ENCODE measurements around the gene PSMA6. TPM values are rescaled to one million over a fixed set of nuclear protein-coding genes. Genes with fewer than 3 reads are reported as not detected.

Gene PSMA6
- total and polyA plus RNA-seq, 2 of the 8 experiments (the other 6 are each of a cell fraction or from before 2014, with no cell fraction given), result 180 to 238 TPM

DNA sequence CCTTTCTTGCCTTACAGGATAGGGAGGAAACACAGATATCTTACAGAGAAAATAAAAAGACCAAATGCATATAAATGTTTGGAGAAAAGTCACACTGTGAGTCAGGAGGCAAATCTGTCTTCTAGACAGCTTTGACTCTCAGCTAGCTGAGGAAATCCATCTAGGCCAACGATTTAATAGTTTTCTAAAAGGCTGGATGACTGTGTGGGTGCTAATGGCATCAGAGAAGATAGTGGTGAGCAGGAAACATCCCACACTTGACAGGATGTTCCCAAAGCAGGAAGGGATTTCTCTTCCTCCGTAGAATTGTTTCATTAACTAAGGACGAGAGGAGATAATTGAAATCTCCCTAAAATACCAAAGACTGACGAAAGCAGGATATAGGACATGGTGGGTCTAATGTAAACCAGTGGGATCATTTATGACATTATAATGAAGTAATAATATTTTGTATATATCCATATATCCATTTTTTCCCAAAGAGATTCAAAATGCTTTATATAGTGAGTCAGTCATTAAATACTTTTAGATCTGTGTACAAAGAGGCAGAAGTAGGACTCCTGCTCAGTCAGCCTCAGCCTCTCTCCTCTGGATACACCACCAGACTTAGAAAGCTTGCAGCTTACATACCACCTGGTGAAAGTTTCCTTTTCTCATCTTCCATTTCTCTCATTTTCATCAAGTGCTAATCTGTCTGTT is 44.3 kb upstream of the PSMA6 start:
- 79% methylated on average over 4 of the region's 4 CpGs; no CpG with 5 or more reads in 1 of the 2 experiments for WGBS, 2 experiments (ENCODE audit: extremely low coverage in 1 of 2, insufficient coverage in 1 of 2, insufficient read length in 1 of 2, insufficient replicate concordance in 2 of 2, low coverage in 1 of 2, low lambda C conversion rate in 2 of 2, missing lambda C conversion rate in 1 of 2)
- Histone ChIP-seq H2BK12ac (ENCODE audit: low read depth, low read length) (no peak overlapping the region), H3K23ac (ENCODE audit: insufficient read length) (no peak overlapping the region), H4K8ac (ENCODE audit: extremely low read depth, insufficient read depth, low read length) (no peak overlapping the region), H4K5ac (ENCODE audit: insufficient read length, low read depth, low read length) (no peak overlapping the region), H4K91ac (replicated peaks; ENCODE audit: insufficient read length, low read length) (no peak overlapping the region), H2AK5ac (ENCODE audit: low read depth, low read length) (no peak overlapping the region), H3K9me3 (ENCODE audit: insufficient read depth in 2 of 2, low read depth in 1 of 2, low read length in 1 of 2) (no peaks in the 10 kb centered on the region), H3K4me2 (ENCODE audit: insufficient read depth in 1 of 2, low read depth in 2 of 2, low read length in 2 of 2) (no peak overlapping the region), H3K79me1 (ENCODE audit: low read depth, low read length) (no peaks in the 10 kb centered on the region), H3K14ac (ENCODE audit: insufficient read length) (no peak overlapping the region), H3K56ac (replicated peaks; ENCODE audit: insufficient read length, low read depth, low read length) (no peak overlapping the region), H3K4me3 (ENCODE audit: extremely low read depth in 1 of 4, insufficient read depth in 2 of 4, low read depth in 3 of 4, low read length in 4 of 4) (no peak overlapping the region), H3K18ac (ENCODE audit: extremely low read depth, low read length) (no peak overlapping the region), H3K36me3 (ENCODE audit: control insufficient read depth in 2 of 4, insufficient read depth in 4 of 4, low read length in 3 of 4) (no peaks in the 10 kb centered on the region), H3K9ac (replicated peaks in 1 of 4; ENCODE audit: extremely low read depth in 1 of 4, low read depth in 3 of 4, low read length in 3 of 4) (no peak overlapping the region), H3K79me2 (ENCODE audit: control insufficient read depth in 1 of 2, insufficient read depth in 2 of 2, low read length in 2 of 2) (no peaks in the 10 kb centered on the region), H4K20me1 (replicated peaks in 1 of 2; ENCODE audit: control insufficient read depth in 1 of 2, insufficient read depth in 2 of 2, low read length in 2 of 2) (no peaks in the 10 kb centered on the region), H3K23me2 (ENCODE audit: low read depth, low read length) (no peaks in the 10 kb centered on the region), H2BK120ac (replicated peaks; ENCODE audit: low read depth, low read length) (no peak overlapping the region), H2BK5ac (ENCODE audit: low read depth, low read length) (no peak overlapping the region), H3K27me3 (replicated peaks in 1 of 4; ENCODE audit: control insufficient read depth in 3 of 4, extremely low read depth in 1 of 4, insufficient read depth in 3 of 4, low read length in 3 of 4) (no peaks in the 10 kb centered on the region), H2AFZ (ENCODE audit: low read length) (no peak overlapping the region), H3K4ac (replicated peaks; ENCODE audit: insufficient read length, low read depth, low read length) (no peak overlapping the region), H3K27ac (ENCODE audit: low read depth, low read length) (no peak overlapping the region), H3K4me1 (replicated peaks in 1 of 4; ENCODE audit: control insufficient read depth in 3 of 4, insufficient read depth in 4 of 4, low read length in 3 of 4) (no peaks in the 10 kb centered on the region), H2BK15ac (ENCODE audit: low read length) (no peak overlapping the region), H2BK20ac (ENCODE audit: low read length) (no peak overlapping the region)
- POLR2A ChIA-PET (ENCODE audit: partially characterized antibody), result no interaction called here
- CTCF ChIA-PET (ENCODE audit: partially characterized antibody), result interaction anchor here (0.8 to 1.7 kb wide), 5 partner anchors 13 to 191 kb away, joined by 3 to 4 read pairs (median 3); no protein-coding TSS in a partner anchor
- no peak for FAIRE-seq
- DNase-seq (ENCODE audit: low read depth in 1 of 2, low spot score in 2 of 2), result no peak
- TF ChIP-seq BRCA1 (IDR thresholded peaks at IDR 0.05; ENCODE audit: low read depth, low read length) (no peak), JUN (IDR thresholded peaks at IDR 0.05; ENCODE audit: low read depth, low read length) (no peak), EZH2 (IDR thresholded peaks at IDR 0.05; ENCODE audit: low read depth, low read length, severe bottlenecking) (no peak), KDM4A (IDR thresholded peaks at IDR 0.05; ENCODE audit: low read depth, low read length, severe bottlenecking) (no peak), CBX5 (IDR thresholded peaks at IDR 0.05; ENCODE audit: low read depth, low read length) (no peak), HDAC6 (IDR thresholded peaks at IDR 0.05; ENCODE audit: low read depth, low read length) (no peak), KDM5A (IDR thresholded peaks at IDR 0.05; ENCODE audit: low read length) (no peak), POLR2A (IDR thresholded peaks at IDR 0.05; ENCODE audit: control extremely low read depth in 1 of 2, low read depth in 2 of 2, low read length in 2 of 2) (no peak), KDM1A (IDR thresholded peaks at IDR 0.05; ENCODE audit: borderline replicate concordance, low read length) (no peak), FOSL1 (IDR thresholded peaks at IDR 0.05; ENCODE audit: insufficient read depth, low read depth, low read length) (no peak), RFX5 (IDR thresholded peaks at IDR 0.05; ENCODE audit: borderline replicate concordance, low read depth, low read length) (no peak), SAP30 (IDR thresholded peaks at IDR 0.05; ENCODE audit: insufficient read depth, insufficient replicate concordance, low read length) (no peak)
- TF ChIP-seq, protein P1, sequence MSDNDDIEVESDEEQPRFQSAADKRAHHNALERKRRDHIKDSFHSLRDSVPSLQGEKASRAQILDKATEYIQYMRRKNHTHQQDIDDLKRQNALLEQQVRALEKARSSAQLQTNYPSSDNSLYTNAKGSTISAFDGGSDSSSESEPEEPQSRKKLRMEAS (IDR thresholded peaks at IDR 0.05), result no peak
